Astrocyte (in vitro differentiated cells and primary cell): ENCODE measurements around the gene C5AR1. TPM values are rescaled to one million over a fixed set of nuclear protein-coding genes. Genes with fewer than 3 reads are reported as not detected.

ENCODE experiments used
- DNase-seq: peaks from one replicate; pipeline ENCODE4 v3.0.0-alpha.2; 2010; ENCODE audit warnings: low read depth
- FAIRE-seq: peaks from 2 replicates; lab custom pipeline; 2011; peaks lifted over from hg19 to GRCh38; lab: Jason Lieb, UNC
- H2AFZ ChIP-seq: 2 replicates; pipeline ENCODE4 v1.6.0; 2012; ENCODE audit warnings: low read depth, low read length, inconsistent platforms
- H3K27ac ChIP-seq: 2 replicates; pipeline ENCODE4 v1.5.1; 2011; ENCODE audit warnings: low read depth, low read length, inconsistent platforms
- H3K27me3 ChIP-seq: 2 replicates; pipeline ENCODE4 v1.6.0; 2011; ENCODE audit warnings: low read length, inconsistent platforms; ENCODE audit not compliant: insufficient read depth
- H3K36me3 ChIP-seq: 2 replicates; pipeline ENCODE4 v1.5.1; 2011; ENCODE audit warnings: low read length, inconsistent platforms; ENCODE audit not compliant: insufficient read depth
- H3K4me1 ChIP-seq: 2 replicates; pipeline ENCODE4 v1.5.1; 2011; ENCODE audit warnings: low read length, inconsistent platforms; ENCODE audit not compliant: insufficient read depth
- H3K4me2 ChIP-seq: 2 replicates; pipeline ENCODE4 v1.6.0; 2012; ENCODE audit warnings: low read length, inconsistent platforms
- H3K4me3 ChIP-seq: 2 replicates; pipeline ENCODE4 v1.5.1; 2011; ENCODE audit warnings: low read depth, mild to moderate bottlenecking, low read length, inconsistent platforms; ENCODE audit not compliant: insufficient read depth
- H3K79me2 ChIP-seq: 2 replicates; pipeline ENCODE4 v1.6.0; 2012; ENCODE audit warnings: mild to moderate bottlenecking, low read length, inconsistent platforms; ENCODE audit not compliant: insufficient read depth
- H3K9ac ChIP-seq: 2 replicates; pipeline ENCODE4 v1.6.0; 2012; ENCODE audit warnings: mild to moderate bottlenecking, low read length, inconsistent platforms
- H3K9me3 ChIP-seq: 2 replicates; pipeline ENCODE4 v1.5.1; 2012; ENCODE audit warnings: low read depth, mild to moderate bottlenecking, low read length, inconsistent platforms; ENCODE audit not compliant: insufficient read depth
- H4K20me1 ChIP-seq: 2 replicates; pipeline ENCODE4 v1.6.0; 2012; ENCODE audit warnings: low read length, inconsistent platforms; ENCODE audit not compliant: insufficient read depth
- H3K27ac Mint-ChIP-seq: one replicate; pipeline ENCODE4 v1.8.0; 2021; ENCODE audit warnings: mild to moderate bottlenecking, mixed read lengths; ENCODE audit not compliant: unreplicated experiment
- H3K27me3 Mint-ChIP-seq: one replicate; pipeline ENCODE4 v1.8.0; 2021; ENCODE audit warnings: low read depth, mixed read lengths; ENCODE audit not compliant: unreplicated experiment
- H3K36me3 Mint-ChIP-seq: one replicate; pipeline ENCODE4 v1.8.0; 2021; ENCODE audit warnings: low read depth, mixed read lengths; ENCODE audit not compliant: unreplicated experiment
- H3K4me1 Mint-ChIP-seq: one replicate; pipeline ENCODE4 v1.8.0; 2021; ENCODE audit warnings: low read depth, mixed read lengths; ENCODE audit not compliant: unreplicated experiment
- H3K4me3 Mint-ChIP-seq: one replicate; pipeline ENCODE4 v1.8.0; 2021; ENCODE audit warnings: mild to moderate bottlenecking, moderate library complexity, mixed read lengths; ENCODE audit not compliant: unreplicated experiment
- H3K9me3 Mint-ChIP-seq: one replicate; pipeline ENCODE4 v1.8.0; 2021; ENCODE audit warnings: mild to moderate bottlenecking, mixed read lengths; ENCODE audit not compliant: unreplicated experiment
- EZH2 ChIP-seq: IDR thresholded peaks from 2 replicates; pipeline ENCODE4 v1.6.1; 2012; ENCODE audit warnings: mild to moderate bottlenecking, low read length, inconsistent platforms; ENCODE audit not compliant: insufficient read depth
- total RNA-seq: library from RNA; stranded (reverse); gene quantifications from 2 replicates; pipeline ENCODE4 v1.2.1, GENCODE V29; 2021
- TF ChIP-seq, protein P1 (sequence below): IDR thresholded peaks from 2 replicates; pipeline ENCODE4 v1.5.1; 2011; ENCODE audit warnings: low read depth, mild to moderate bottlenecking, inconsistent platforms, low read length, moderate library complexity; ENCODE audit not compliant: insufficient read depth

C5AR1 gene
- total RNA-seq, 1 donor from 2014 or later, result 4.6 TPM

DNA sequence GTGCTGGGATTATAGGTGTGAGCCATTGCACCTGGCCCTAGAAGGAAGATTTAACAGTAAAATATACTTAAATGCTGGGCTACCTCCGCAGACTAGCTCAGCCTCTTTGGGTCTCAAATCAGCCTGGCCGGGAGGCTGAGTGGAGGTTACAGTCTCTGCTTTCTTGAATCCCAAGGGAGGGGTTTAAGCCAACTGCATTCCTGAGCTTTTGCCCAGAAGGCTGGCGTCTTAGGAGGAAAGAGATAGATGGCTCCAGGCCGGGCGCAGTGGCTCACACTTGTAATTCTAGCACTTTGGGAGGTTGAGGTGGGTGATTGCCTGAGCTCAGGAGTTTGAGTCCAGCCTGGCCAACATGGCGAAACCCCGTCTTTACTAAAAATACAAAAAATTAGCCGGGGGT is 623 bp upstream of the C5AR1 start:
- no peak for FAIRE-seq
- Histone ChIP-seq H2AFZ (no peak overlapping the region), H3K79me2 (no peaks in the 10 kb centered on the region), H3K9me3 (no peaks in the 10 kb centered on the region), H3K9ac (no peak overlapping the region), H3K27ac (no peak overlapping the region), H3K36me3 (no peaks in the 10 kb centered on the region), H3K4me3 (no peak overlapping the region), H3K4me2 (no peak overlapping the region), H3K4me1 (no peaks in the 10 kb centered on the region), H4K20me1 (no peaks in the 10 kb centered on the region), H3K27me3 (peaks cover 3% of the 10 kb centered on the region)
- TF ChIP-seq, protein P1, sequence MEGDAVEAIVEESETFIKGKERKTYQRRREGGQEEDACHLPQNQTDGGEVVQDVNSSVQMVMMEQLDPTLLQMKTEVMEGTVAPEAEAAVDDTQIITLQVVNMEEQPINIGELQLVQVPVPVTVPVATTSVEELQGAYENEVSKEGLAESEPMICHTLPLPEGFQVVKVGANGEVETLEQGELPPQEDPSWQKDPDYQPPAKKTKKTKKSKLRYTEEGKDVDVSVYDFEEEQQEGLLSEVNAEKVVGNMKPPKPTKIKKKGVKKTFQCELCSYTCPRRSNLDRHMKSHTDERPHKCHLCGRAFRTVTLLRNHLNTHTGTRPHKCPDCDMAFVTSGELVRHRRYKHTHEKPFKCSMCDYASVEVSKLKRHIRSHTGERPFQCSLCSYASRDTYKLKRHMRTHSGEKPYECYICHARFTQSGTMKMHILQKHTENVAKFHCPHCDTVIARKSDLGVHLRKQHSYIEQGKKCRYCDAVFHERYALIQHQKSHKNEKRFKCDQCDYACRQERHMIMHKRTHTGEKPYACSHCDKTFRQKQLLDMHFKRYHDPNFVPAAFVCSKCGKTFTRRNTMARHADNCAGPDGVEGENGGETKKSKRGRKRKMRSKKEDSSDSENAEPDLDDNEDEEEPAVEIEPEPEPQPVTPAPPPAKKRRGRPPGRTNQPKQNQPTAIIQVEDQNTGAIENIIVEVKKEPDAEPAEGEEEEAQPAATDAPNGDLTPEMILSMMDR, result no peak
- TF ChIP-seq EZH2, result no peak
- Mint-ChIP-seq H3K27me3 (peaks cover 7% of the 10 kb centered on the region), H3K27ac (no peak overlapping the region), H3K4me3 (no peak overlapping the region), H3K36me3 (peaks cover 28% of the 10 kb centered on the region), H3K9me3 (peaks cover 5% of the 10 kb centered on the region), H3K4me1 (no peaks in the 10 kb centered on the region)
- no peak for DNase-seq

DNA sequence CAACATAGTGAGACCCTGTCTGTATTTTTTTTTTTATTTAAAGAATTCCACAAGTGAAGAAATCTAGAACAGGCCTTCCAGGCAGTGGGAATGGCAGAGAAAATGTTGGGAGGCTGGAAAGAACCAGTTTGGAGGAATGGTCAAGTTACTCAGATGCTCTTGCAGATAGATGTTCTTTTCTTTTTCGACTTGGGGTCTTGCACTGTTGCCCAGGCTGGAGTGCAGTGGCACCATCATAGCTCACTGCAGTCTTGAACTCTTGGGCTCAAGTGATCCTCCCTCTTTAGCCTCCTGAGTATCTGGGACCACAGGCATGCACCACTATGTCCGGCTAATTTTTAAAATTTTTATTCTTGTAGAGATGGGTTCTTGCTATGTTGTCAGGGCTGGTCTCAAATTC is 662 bp downstream of the C5AR1 start:
- Histone ChIP-seq H3K4me3 (no peak overlapping the region), H3K36me3 (no peaks in the 10 kb centered on the region), H3K9me3 (no peaks in the 10 kb centered on the region), H4K20me1 (no peaks in the 10 kb centered on the region), H3K9ac (no peak overlapping the region), H3K4me2 (no peak overlapping the region), H3K27ac (no peak overlapping the region), H2AFZ (no peak overlapping the region), H3K27me3 (peaks cover 3% of the 10 kb centered on the region), H3K4me1 (peaks cover 3% of the 10 kb centered on the region), H3K79me2 (no peaks in the 10 kb centered on the region)
- peaks cover 11% of the 10 kb centered on the region for H3K9me3 Mint-ChIP-seq
- no peak for TF ChIP-seq EZH2
- TF ChIP-seq, protein P1, result no peak
- DNase-seq (no peak), FAIRE-seq (no peak)
- peaks cover 3% of the 10 kb centered on the region for H3K4me1 Mint-ChIP-seq
- H3K36me3 Mint-ChIP-seq, result peaks cover 32% of the 10 kb centered on the region
- H3K27me3 Mint-ChIP-seq, result peaks cover 7% of the 10 kb centered on the region
- H3K27ac Mint-ChIP-seq, result no peak overlapping the region
- no peak overlapping the region for H3K4me3 Mint-ChIP-seq

DNA sequence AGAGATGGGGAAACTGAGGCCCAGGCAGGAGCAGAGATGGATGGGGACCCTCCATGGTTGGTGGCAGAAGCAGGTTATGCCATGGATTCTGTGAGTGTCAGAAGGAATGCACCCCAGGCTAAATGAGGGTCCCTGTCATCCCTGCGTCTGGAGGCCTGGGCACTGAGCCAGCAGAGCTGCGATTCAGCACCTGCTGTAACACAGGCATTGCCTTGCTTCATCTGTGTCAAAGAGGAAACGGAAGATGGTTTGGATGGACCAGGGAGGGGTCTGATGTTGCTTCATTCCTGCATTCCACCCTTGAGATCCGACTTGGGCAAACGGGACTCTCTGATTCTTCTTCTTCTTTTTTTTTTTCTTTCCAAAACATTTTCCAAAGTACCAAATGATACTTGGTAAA is 1.2 kb downstream of the C5AR1 start:
- Histone ChIP-seq H3K4me1 (peaks cover 7% of the 10 kb centered on the region), H3K4me3 (no peak overlapping the region), H3K9me3 (no peaks in the 10 kb centered on the region), H4K20me1 (no peaks in the 10 kb centered on the region), H3K27me3 (peaks cover 3% of the 10 kb centered on the region), H3K79me2 (no peaks in the 10 kb centered on the region), H3K36me3 (no peaks in the 10 kb centered on the region), H3K4me2 (no peak overlapping the region), H3K9ac (no peak overlapping the region), H2AFZ (no peak overlapping the region), H3K27ac (no peak overlapping the region)
- no peak overlapping the region for H3K4me3 Mint-ChIP-seq
- peaks cover 11% of the 10 kb centered on the region for H3K9me3 Mint-ChIP-seq
- H3K4me1 Mint-ChIP-seq, result peaks cover 7% of the 10 kb centered on the region
- FAIRE-seq (no peak), DNase-seq (no peak)
- peaks cover 7% of the 10 kb centered on the region for H3K27me3 Mint-ChIP-seq
- no peak for TF ChIP-seq EZH2
- TF ChIP-seq, protein P1, result no peak
- peaks cover 30% of the 10 kb centered on the region for H3K36me3 Mint-ChIP-seq
- no peak overlapping the region for H3K27ac Mint-ChIP-seq
